NCI-H1694 treated with DMSO at 0.1 percent for 48 hours (cell line): ENCODE results near the gene KIAA1328.
A peak's percentile ranks its signal among the peaks of the same experiment; 100 is the strongest.
"Not testable (repeated sequence)": the region's sequence is repeated elsewhere in the genome, so short reads cannot be mapped to it uniquely, and the experiment has no call there.

Source experiments
- DNase-seq: peaks from one replicate; lab custom pipeline; 2025; lab: John Stamatoyannopoulos, UW

KIAA1328 gene

DNA sequence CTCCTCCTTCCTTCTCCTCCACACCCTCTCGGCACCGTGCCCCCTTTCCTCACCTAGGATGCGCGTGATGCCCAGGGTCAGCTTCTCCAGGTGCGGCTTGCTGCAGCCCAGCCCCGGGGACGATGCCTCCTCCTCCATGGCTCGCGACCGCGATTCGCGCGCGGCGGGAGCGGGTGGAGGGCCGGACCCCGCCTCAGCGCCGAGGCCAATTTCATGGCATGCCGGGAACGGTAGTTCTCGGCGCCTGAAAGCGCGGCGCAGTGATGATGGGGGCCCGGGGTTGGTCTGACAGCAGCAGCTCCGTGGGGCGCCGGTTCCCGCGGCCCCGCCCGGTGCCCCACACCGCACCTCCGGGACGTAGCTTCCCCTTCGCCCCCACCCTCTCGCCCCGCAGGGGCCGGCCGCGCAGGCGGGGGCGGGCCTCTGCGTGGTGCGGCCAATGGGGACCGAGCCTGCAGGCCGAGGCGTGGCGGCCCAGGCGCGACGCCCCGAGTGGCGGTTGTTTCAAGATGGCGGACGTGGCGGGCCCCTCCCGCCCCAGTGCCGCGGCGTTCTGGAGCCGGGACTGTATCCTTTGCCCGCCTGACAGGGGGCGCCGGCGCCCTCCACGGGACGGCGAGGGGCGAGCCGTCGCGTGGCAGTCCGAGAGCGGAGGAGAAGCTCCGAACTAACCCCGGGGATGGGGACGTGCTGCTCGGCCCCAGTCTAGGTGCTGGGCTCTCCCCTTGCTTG lies at the start of gene KIAA1328, which contains the start of gene TPGS2:
Gene KIAA1328, plus strand, starts transcription at position 498 of the 732 bp plus-strand sequence. Its CDS starts 12 bp downstream, at position 510.
Gene TPGS2, minus strand, starts transcription at position 373 of the 732 bp plus-strand sequence. Its CDS starts 235 bp downstream, at position 138.
- peak; percentile 75 for DNase-seq

DNA sequence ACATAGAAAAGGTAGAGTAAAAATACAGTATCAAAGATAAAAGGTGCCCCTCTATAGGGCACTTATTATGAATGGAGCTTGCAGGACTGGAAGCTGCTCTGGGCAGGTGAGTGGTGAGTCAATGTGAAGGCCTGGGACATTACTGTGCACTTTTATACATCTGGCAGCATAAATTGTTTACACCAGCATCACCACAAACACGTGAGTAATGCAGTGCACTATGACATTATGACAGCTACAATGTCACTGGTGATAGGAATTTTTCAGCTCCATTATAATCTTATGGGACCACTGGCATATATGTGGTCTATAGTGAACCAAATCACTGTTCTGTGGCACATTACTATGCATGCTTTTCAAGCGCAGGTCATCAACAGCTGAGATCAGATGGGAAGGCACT lies 48.2 kb upstream of the KIAA1328 start:
- DNase-seq = no peak

DNA sequence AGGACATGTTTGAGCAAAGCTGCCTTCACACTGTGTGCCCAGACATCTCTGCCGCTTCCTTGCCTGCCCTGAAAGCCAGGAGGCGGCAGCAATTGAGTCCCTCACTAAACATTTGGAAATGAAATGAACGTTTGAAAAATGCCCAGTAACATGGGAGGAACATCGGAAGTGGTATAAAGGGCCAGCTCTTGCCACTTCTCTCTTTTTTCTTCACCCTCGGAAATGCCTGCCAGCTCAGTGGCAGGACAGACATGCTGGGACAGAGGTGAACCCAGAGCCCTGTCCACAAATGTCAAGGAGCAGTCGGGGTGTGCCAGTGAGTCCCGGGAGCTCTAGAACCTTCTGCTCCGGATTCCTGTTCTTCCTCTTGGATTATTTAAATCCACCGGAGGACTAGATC lies 46.2 kb upstream of the KIAA1328 start:
- DNase-seq = no peak

DNA sequence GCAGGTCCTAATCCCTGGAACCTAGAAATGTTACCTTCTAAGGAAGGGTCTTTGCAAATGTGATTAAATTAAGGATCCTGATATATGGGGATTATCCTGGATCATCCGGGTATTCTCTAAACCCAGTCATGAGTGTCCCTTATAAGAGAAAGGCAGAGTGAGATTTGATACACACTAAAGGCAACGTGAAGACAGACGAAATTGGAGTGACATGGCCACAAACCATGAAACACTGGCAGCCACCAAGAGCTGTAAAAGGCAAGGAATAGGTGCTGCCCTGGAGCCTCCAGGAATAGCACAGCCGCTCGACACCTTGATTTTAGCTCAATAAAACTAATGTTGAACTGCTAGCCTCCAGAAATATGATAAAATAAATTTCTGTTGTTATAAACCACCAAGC lies 45.1 kb upstream of the KIAA1328 start:
- no peak for DNase-seq

DNA sequence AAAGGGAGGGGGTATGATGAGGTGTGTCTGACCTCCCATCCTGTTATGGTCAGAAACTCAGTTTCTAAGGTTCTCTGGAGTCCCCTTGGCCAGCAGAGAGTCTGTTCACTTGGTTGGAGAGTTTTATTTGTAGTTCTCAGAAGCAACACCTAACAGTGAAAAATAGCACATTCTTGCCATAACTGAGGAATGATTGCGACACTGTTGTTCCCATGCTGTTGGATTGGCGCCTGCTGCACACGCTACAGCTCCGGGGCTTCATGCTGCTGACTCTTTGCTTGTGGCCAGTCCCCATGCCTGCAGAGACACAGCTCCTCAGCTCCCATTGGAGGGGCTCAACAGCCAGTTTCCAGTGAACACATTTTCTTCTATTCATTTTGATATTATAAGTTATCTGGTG lies 42.2 kb upstream of the KIAA1328 start:
- DNase-seq = no peak

DNA sequence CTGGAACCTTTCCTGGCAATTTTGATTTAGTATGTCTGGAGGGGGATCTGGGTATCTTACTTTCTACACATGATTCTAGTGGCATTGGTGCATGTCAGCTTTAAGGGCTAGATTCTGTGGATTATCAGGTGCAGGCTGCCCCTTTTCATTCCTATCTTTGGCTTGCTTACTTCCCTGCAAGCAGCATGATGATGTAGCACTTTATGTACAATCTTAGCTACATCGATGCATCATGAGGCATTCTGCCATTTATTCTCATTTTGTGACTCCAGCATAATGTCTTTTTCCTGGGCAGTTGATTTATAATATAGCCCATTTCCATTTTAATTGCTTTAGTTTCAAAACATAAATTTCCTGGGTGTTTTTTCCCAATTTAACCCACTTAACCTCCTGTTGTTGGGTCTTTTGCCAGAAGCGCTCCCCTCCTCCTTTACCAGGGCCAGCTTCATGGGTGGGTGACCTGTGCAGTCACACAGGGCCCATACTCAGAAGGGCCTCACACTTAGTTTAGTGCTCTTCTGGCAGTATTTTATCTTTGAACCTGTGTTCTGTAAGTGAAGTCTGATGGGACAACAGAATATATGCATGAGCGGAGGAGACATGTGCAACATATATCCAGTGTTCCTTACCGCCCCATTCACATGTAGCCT lies 36.2 kb upstream of the KIAA1328 start:
- no peak for DNase-seq

DNA sequence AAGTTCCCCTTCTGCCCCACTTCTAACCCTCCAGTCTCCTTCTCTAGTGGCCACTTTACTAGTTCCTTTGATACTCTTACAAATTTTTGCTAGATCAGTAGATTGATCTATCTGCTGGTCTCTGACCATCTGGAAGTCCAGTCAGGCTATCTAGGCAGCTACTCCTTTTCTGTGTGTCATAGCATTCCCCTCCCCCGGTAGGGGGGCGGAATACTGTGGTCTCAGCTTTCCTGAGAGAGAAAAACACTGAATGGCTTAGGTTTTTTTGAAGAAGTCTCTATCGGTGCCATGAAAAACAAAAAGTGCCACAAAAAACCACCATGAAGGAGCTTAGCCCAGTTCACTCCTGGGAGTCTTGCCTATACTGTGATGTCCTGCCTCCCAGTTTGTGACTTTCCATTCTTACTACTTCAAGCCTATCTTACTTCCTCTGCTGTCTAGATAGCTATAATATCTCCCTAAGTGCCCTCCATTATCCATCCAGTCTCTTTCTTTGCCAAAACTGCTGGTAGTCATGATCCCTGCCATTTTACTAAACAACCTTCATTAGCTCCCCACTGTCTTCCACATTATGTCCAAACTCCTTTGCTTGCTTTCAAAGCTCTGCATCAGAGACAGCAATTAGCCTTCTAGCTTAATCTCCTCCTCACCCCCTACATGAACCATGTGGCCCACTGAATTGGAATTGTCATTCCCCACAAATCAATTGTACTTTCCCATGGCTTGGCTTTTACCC lies 30.0 kb upstream of the KIAA1328 start:
- no peak for DNase-seq

GRCh38 chr18:36805105-36805504 lies 23.8 kb upstream of the KIAA1328 start:
- DNase-seq = no peak

GRCh38 chr18:36808681-36809080 lies 20.2 kb upstream of the KIAA1328 start:
- no peak for DNase-seq

DNA sequence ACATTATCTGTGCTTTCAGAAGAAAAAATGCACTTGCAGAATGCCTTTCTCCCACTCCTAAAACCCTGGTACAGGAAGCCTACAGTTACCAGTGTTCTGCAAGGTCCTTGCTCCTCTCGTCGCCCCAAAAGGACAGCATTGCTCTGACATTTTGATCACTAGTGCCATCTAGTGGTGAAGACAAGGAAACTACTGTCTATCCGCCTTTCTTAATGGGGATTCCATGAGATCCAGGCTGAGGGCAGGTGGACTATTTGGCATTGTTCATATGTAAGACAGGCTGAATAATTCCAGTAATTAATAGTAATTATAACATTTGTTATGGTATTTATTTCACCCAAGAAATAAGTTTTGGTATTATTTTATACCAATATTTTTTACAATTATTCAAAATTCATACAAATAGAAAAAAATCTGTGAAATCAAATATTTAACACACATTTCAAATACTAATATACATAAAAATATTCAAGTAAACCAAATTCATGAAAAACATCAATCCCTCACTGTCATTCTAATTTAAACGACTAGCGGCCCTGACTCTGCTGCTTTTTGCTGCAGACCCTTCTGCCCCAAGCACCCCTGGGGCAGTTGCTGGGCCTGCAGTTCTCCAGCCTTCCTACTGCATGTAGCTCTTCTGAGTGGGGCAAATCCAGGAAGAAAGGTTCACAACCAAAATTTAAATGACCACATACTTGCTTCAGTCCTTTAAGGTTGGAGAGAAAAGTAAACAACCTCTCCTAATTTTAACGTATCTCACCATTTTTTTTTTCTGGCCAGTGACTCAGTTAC lies 19.1 kb upstream of the KIAA1328 start:
- DNase-seq = peak; percentile 60

DNA sequence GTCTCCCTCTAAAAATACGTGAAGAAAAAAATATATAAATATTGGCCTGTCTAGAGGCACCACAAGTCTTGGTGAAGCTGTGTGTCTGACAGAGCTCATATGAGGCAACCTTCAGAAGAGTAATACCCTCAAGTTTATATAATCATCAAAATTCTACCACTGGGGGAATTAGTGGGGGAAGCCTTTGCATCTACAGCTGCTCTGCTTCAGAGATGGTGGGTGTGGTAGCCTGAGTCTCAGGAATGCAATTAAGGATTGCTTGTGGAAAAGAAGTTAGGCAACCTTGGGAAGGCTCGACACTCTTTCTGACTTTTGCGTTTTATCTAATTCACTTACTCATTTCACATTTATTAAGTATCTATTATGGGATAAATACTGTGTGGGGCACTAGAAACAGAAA lies 17.5 kb upstream of the KIAA1328 start:
- no peak for DNase-seq

DNA sequence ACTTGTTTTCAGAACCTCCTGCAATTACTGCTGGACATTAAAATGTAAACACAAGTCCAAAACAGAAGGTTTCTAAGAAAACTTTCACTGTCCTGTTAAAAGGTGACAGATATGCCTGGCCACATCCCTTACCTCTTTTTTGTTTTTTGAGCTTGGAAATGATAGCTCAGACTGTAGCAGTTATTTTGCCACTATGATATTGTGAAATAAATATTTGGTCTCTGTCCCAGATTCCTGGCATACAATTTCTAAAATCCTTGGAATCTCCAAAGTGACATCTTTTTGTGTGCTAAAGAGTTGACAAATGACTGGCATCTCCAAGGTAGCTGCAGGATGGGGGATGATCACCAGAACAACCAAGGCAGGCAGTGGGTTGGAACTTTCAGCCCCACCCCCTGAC lies 17.0 kb upstream of the KIAA1328 start:
- no peak for DNase-seq

DNA sequence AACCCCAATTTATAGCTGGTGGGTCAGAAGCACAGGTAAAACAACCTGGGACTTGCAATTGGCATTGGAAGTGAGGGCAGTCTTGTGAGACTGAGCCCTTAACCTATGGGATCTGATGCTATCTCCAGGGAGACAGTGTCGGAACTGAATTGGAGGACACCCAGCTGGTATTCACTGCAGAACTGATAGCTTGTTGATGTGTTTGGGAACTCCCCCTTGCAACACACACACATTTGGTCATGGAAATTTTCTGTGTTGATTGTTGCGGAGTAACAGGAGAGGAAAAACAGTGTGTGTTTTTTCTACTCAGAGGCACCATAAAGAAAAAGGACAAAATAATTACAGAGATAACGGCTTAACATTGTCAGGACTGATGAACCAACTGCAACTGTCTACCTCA lies 16.2 kb upstream of the KIAA1328 start:
- DNase-seq = no peak

- DNase-seq = no peak
These were observed 15.7 kb upstream of the KIAA1328 start for GRCh38 chr18:36813101-36813775.

DNA sequence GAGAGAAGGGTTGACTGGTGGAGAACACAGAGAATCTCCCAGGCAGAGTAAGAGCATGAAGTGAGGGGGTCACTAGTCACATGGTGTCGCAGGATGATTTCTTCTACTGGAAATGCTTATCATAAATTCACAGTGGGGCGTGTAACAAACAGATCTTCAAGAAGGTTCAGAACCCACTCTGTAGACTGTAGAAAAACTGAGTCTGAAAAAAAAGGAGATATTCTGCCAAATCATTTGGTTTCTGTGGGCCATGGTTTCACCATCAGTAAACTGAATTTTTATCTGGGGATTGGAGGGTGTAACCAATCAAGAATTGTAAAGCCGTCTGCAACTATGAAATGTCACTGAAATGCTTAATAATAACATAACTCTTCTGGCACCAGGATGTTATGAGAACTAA lies 15.1 kb upstream of the KIAA1328 start:
- no peak for DNase-seq

DNA sequence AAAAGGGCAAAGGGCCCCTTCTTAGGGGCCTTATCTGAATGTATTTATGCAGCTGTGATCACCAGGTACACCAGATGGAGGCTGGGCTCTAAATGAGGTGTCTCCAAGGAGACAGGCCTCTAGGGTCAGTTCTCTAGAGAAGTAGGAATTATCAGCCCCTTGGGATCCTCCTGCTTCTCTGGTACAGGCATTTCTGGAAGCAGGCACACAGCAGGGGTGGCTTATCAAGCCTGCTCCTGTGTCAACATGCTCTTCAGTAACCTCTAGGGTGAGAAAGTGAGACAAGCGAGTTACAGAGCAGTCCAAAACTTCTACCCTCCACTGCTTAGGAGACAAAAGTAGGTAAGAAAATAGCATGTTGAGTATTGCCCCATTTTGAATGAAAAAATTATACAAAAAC lies 13.9 kb upstream of the KIAA1328 start:
- no peak for DNase-seq

DNA sequence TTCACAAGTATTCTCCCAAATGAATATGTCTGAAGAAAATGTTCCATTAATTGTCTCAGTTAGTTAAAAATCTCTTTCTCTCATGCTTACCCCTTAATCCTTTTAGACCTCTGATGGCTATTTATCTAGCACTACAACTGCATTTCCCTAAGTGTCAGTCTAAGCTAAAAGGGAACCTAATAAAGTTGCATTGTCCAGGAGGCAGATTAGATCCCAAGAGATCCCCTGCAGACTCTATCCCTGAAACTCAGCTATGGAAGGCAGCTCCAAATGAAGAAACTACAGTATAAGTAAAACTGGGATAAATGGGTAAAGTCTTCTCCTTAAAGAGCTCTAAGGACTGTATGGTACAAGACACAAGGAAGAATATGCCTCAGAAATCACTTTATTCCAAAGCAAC lies 12.8 kb upstream of the KIAA1328 start:
- DNase-seq = not testable (repeated sequence)

GRCh38 chr18:36817039-36817438 lies 11.9 kb upstream of the KIAA1328 start:
- no peak for DNase-seq

GRCh38 chr18:36818652-36819051 lies 10.3 kb upstream of the KIAA1328 start:
- DNase-seq = no peak

DNA sequence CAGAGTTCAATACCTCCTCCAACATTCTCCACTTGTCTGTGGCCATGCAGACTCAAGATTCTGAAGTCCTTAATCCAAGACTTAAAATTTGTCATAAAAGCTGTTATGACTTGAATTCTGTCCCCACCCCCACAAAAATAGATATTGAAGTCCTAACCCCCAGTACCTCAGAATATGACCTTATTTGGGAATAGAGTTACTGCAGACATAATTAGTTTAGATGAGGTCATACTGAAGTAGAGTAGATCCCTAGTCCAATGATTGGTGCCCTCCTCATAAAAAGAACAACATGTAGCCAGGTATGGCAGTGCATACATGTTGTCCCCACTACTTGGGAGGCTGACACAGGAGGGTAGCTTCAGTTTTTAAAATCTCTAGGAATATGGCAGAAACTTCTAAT lies 9.3 kb upstream of the KIAA1328 start:
- DNase-seq = no peak

DNA sequence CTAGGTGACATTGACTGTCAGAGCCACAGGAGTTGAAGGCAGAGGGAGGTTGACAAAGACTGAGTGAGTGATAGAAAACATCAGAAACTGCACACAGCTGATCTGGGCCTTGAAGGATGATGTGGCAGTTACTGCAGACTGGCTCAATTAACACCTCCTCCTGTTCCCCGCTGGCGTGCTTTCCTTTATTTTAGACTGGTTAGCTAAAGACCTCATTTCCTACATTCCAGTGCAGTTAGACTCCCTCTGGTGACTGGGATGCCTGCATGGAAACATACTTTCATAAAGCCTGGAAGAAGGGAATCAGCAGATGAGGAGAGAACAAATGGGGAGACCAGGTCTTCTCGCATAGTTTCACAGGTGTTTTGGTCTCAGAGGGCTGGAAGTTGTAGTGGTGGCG lies 7.2 kb upstream of the KIAA1328 start:
- no peak for DNase-seq

DNA sequence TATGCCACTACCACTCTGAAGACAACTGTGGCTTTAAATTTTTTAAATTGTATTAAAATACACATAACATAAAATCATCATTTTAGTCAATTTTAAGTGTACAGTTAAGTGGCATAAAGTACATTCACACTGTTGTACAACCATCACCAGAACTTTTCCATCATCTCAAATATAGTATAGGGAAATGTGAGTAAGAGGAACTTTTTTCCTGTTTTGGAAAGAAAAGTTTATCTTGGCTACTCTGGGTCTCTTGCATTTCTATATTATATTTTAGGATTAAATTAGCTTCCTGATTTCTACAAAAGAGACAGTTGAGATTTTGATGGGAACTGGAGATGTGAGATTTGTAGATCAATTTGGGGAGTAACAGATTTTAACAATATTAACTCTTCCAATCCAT lies 3.4 kb upstream of the KIAA1328 start:
- no peak for DNase-seq
